Astrocyte (in vitro differentiated cells and primary cell): ENCODE data around the gene KASH5.

ENCODE experiments used
- EZH2 ChIP-seq: IDR thresholded peaks from 2 replicates; pipeline ENCODE4 v1.6.1; 2012; ENCODE audit warnings: mild to moderate bottlenecking, low read length, inconsistent platforms; ENCODE audit not compliant: insufficient read depth
- TF ChIP-seq, protein P1 (sequence below): IDR thresholded peaks from 2 replicates; pipeline ENCODE4 v1.5.1; 2011; ENCODE audit warnings: low read depth, mild to moderate bottlenecking, inconsistent platforms, low read length, moderate library complexity; ENCODE audit not compliant: insufficient read depth

DNA sequence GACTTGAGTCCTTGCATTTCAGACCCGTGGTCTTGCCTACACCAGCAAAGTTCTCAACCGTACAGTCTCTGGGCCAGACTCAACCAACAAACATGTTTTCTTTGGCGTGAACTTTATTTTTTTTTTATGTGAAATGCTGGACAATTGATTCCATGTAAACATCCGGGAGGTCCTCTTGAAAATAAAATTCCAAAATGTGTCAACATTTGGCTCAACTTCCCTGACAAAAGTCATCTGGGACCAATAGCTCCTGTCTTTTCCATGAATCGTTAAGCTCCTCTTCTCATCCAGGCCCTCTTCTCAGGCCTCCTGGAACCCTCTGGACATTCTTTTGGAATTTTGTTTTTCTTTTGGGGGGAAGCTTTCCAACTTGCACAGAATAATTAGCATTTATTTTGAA is 67.7 kb downstream of the KASH5 start:
- TF ChIP-seq, protein P1, sequence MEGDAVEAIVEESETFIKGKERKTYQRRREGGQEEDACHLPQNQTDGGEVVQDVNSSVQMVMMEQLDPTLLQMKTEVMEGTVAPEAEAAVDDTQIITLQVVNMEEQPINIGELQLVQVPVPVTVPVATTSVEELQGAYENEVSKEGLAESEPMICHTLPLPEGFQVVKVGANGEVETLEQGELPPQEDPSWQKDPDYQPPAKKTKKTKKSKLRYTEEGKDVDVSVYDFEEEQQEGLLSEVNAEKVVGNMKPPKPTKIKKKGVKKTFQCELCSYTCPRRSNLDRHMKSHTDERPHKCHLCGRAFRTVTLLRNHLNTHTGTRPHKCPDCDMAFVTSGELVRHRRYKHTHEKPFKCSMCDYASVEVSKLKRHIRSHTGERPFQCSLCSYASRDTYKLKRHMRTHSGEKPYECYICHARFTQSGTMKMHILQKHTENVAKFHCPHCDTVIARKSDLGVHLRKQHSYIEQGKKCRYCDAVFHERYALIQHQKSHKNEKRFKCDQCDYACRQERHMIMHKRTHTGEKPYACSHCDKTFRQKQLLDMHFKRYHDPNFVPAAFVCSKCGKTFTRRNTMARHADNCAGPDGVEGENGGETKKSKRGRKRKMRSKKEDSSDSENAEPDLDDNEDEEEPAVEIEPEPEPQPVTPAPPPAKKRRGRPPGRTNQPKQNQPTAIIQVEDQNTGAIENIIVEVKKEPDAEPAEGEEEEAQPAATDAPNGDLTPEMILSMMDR = no peak
- no peak for TF ChIP-seq EZH2
